ENCODE results near the gene KBTBD4.

- TF ChIP-seq CTCF (IDR thresholded peaks at IDR 0.05): no peak
- TF ChIP-seq POLR2A (IDR thresholded peaks at IDR 0.05): no peak
These were observed 49.3 kb upstream of the KBTBD4 start for GRCh38 chr11:47628026-47628425.

Measured in heart left ventricle (tissue), 13 donors.